Stimulated activated CD4-positive, alpha-beta T cell treated with anti-CD3 and anti-CD28 coated beads, Interleukin-4, amount 100 ng/mL, for 4 hours (primary cell): ENCODE results near the gene SMIM26.
"Not testable (repeated sequence)": the region's sequence is repeated elsewhere in the genome, so short reads cannot be mapped to it uniquely, and the experiment has no call there.

Experiments used
- DNase-seq, 2 experiments: peaks; one replicate each; pipeline ENCODE4 v3.0.0-alpha.2; 2020

The SMIM26 gene

GRCh38 chr20:18566892-18567738, at the start of gene SMIM26:
TSS of gene SMIM26 (plus strand) at chr20:18567432. CDS start at chr20:18567479, 47 bp downstream.
- DNase-seq: peak; percentile 92 to 93

- not testable (repeated sequence) for DNase-seq
Measured at GRCh38 chr20:18522066-18522465, 45.2 kb upstream of the SMIM26 start.

GRCh38 chr20:18523066-18523465, 44.2 kb upstream of the SMIM26 start:
- DNase-seq: no peak

GRCh38 chr20:18524646-18525045, 42.6 kb upstream of the SMIM26 start:
- DNase-seq: no peak

- DNase-seq: not testable (repeated sequence)
Measured at GRCh38 chr20:18526761-18527160, 40.5 kb upstream of the SMIM26 start.

GRCh38 chr20:18527339-18527738, 39.9 kb upstream of the SMIM26 start:
- DNase-seq: no peak

- DNase-seq: no peak
Measured at GRCh38 chr20:18527836-18528235, 39.4 kb upstream of the SMIM26 start.

- no peak for DNase-seq
Measured at GRCh38 chr20:18529041-18529440, 38.2 kb upstream of the SMIM26 start.

GRCh38 chr20:18532626-18533025, 34.6 kb upstream of the SMIM26 start:
- DNase-seq: no peak

GRCh38 chr20:18533491-18533890, 33.7 kb upstream of the SMIM26 start:
- no peak for DNase-seq

- DNase-seq: no peak
Measured at GRCh38 chr20:18533978-18534644, 33.1 kb upstream of the SMIM26 start.

GRCh38 chr20:18537651-18538050, 29.6 kb upstream of the SMIM26 start:
- DNase-seq: no peak

- DNase-seq: no peak
Measured at GRCh38 chr20:18541741-18542140, 25.5 kb upstream of the SMIM26 start.

- no peak for DNase-seq
Measured at GRCh38 chr20:18543216-18543615, 24.0 kb upstream of the SMIM26 start.

- DNase-seq: no peak
Measured at GRCh38 chr20:18543932-18544331, 23.3 kb upstream of the SMIM26 start.

- DNase-seq: no peak
Measured at GRCh38 chr20:18545566-18545965, 21.7 kb upstream of the SMIM26 start.

- no peak for DNase-seq
Measured at GRCh38 chr20:18548465-18548864, 18.8 kb upstream of the SMIM26 start.

- no peak for DNase-seq
Measured at GRCh38 chr20:18553746-18554145, 13.5 kb upstream of the SMIM26 start.

- DNase-seq: no peak
Measured at GRCh38 chr20:18567739-18568091, 483 bp downstream of the SMIM26 start.

GRCh38 chr20:18571009-18571408, 3.8 kb downstream of the SMIM26 start:
- no peak for DNase-seq

- no peak for DNase-seq
Measured at GRCh38 chr20:18571578-18571977, 4.3 kb downstream of the SMIM26 start.

- DNase-seq: no peak
Measured at GRCh38 chr20:18577942-18578341, 10.7 kb downstream of the SMIM26 start.

- DNase-seq: no peak
Measured at GRCh38 chr20:18578581-18578980, 11.3 kb downstream of the SMIM26 start.

GRCh38 chr20:18580012-18580411, 12.8 kb downstream of the SMIM26 start:
- no peak for DNase-seq
